ENCODE results near the gene HS6ST3.
"Not testable (repeated sequence)": the region's sequence is repeated elsewhere in the genome, so short reads cannot be mapped to it uniquely, and the experiment has no call there.

Gene HS6ST3

GRCh38 chr13:96473526-96474180 is 383.7 kb downstream of the HS6ST3 start:
- no peak for DNase-seq

DNA sequence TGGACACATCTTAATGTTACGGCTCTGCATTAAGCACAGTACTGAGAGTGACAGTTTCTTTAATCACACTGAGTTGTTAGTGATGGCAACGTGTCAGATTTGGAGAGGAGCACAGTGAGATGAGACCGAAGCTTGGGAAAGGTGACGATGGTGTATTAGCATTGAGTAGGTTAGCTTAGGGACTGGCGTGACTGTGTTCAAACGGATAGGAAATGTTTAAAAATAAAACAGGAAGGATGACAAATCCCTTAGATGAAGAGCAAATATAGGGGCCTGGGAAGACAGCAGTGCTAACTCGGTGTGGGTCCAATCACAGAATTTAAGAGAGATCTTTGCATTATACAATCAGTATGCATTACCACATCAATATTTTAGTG is 384.3 kb downstream of the HS6ST3 start:
- DNase-seq: no peak

DNA sequence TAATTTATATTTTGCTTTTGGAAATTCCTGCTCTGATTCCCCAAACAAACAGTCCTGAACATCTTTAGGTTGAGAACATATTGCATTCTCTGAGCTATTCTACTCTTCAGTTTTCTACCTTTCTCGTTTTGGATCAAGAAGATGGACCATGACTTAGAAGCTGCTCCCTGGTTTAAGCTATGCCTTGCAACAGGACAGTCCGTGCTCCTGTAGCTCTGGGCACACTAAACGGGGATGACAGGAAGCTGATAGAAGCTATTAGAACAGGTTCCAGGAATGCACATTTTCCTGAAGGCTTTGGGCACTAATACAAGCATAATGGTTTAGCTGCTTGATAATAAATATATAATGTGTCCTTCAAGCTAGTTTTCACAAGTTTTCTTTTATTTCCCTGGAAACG is 385.2 kb downstream of the HS6ST3 start:
- no peak for DNase-seq

DNA sequence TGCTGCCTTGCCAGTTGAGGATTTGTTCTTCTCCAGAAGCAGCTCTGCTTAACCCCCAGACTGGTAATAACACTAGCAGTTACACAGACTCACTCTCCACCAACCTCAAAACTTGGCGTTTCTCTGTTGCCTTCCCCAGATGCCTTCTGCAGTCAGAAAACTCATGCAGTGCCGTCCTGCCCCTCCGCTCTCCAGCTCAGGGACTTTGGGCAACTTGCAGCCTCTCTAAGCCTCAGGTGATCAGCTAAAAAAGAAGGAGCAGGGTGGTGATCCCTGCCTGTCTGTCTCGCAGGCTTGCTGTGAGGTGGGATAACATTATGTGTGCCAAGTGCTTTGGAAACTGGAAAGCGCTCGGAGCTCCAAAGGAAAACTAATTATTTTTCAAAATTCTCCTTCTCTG is 391.6 kb downstream of the HS6ST3 start:
- DNase-seq: no peak

- no peak for DNase-seq
Measured at GRCh38 chr13:96490496-96490989, 400.6 kb downstream of the HS6ST3 start.

GRCh38 chr13:96491103-96491502 is 401.2 kb downstream of the HS6ST3 start:
- no peak for DNase-seq

GRCh38 chr13:96492766-96493165 is 402.9 kb downstream of the HS6ST3 start:
- DNase-seq: no peak

DNA sequence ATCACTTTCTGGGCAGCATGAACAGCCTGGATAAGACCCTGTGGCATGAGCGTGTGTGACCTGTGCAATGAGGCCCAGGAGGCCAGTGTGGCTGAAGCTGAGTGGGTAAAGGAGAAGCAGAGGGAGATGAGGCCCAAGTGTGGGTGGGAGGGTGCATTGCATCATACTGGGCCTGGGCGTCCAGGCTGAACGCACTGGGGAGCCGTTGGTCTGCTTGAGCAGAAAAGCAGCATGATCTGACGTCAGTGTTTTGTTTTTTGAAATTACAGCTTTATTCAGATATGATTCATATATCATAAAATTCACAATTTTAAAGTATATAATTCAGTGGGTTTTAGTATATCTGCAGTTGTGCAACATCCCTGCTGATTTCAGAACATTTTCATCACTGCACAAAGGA is 409.7 kb downstream of the HS6ST3 start:
- no peak for DNase-seq

GRCh38 chr13:96500953-96501352 is 411.0 kb downstream of the HS6ST3 start:
- no peak for DNase-seq

- no peak for DNase-seq
Measured at GRCh38 chr13:96503481-96503880, 413.6 kb downstream of the HS6ST3 start.

DNA sequence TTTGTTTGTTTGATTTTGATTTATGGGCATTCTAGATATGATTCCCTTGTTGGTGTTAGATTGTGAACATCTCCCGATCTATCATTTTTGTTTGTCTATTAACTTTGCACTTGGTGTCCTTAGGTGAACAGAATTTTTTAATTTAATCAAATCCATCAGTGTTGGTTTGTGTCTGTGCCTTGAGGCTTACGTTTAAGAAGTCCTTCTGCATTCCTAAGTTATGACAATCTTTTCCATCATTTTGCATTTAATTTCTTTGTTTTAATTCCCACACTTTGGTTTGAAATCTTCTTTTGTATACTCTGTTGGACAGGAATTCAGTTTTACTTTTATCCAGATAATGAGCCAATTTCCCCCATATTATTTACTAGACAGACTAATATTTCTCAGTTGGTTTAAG is 421.7 kb downstream of the HS6ST3 start:
- DNase-seq: no peak

- no peak for DNase-seq
Measured at GRCh38 chr13:96519380-96519779, 429.5 kb downstream of the HS6ST3 start.

DNA sequence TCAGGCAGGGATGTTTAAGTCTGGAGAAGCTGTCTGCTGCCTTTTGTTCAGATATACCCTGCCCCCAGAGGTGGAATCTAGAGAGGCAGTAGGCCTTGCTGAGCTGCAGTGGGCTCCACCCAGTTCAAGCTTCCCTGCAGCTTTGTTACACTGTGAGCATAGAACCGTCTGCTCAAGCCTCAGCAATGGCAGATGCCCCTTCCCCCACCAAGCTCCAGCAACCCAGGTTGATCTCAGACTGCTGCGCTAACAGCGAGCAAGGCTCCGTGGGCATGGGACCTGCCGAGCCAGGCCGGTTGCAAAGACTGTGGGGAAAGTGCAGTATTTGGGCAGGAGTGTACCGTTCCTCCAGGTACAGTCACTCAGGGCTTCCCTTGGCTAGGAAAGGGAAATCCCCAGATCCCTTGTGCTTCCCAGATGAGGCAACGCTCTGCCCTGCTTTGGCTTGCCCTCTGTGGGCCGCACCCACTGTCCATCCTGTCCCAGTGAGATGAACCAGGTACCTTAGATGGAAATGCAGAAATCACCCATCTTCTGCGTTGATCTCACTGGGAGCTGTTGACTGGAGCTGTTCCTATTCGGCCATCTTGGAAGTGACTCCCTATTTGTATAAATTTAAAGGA is 434.6 kb downstream of the HS6ST3 start:
- not testable (repeated sequence) for DNase-seq

DNA sequence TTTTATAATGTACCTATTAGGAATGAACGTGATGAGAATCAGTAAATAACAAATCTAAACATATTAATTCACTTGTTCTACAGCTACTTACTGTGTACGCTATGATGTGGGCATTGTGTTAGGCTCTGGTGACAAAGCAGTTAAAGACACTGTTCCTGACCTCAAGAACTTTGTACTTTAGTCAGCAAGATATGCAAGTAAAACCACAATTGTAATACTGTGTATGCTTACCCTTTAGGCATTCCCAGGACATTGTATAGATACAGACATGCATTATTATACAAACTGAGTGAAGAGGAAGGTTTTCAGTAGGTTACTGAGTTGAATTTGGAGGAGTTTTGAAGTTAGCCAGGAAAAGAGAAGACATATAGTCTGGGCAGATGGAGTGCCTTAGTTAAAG is 435.8 kb downstream of the HS6ST3 start:
- no peak for DNase-seq

DNA sequence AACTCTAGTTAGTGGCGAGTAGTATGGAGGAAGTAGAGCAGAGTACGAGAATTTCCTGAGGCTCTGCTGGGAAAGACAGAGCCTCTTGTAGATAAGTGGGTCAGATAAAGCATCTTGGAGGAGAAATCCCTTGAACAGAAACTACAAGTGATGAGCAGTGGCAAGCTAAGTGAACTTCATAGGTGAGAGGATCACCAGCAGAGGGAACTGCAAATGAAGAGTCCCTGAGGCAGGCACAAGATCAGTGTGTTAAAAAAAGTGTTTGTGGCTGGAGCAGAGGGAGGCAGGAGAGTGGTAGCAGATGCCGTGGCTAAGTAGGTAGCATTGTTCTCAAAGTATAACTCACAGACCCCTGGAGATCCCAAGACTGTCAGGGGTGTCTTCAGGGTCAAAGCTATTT is 437.6 kb downstream of the HS6ST3 start:
- no peak for DNase-seq

DNA sequence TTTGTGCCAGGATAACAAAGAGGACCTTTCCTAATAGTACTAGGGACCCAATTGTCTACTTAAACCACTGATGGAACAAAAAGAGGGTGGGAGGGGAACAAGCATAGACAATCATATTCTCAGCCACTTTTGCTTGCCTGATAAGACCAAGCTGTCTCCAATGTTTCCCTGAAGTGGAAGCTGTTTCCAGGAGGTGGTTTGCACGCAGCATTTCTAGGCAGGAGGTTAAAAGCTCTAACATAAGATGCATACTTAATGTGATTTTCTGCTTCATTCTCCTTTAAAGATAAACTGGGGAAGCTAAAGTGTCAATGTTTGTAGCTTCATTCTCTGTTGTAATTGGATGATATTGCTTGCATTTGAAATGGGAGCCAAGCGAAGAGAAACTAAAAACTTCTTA is 442.9 kb downstream of the HS6ST3 start:
- no peak for DNase-seq

- DNase-seq: no peak
Measured at GRCh38 chr13:96533408-96533807, 443.5 kb downstream of the HS6ST3 start.

DNA sequence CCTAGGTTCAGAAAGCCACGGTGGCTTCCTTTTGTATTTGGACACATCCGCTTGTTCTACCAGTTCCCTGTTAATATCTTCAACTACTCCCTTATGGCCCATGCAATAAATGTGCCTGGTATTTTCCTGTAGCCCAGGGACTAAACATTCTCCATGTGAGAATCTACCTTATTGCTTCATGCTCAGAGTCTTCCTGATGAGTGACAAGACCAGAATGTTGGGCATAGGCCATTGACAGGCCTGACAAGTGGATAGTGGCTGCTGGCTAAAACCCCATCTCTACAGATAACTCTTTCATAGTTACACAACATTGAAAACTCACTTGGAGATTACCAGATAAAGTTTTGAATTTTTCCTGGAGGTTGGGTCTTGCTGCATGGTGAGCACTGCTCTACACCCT is 449.9 kb downstream of the HS6ST3 start:
- DNase-seq: no peak

DNA sequence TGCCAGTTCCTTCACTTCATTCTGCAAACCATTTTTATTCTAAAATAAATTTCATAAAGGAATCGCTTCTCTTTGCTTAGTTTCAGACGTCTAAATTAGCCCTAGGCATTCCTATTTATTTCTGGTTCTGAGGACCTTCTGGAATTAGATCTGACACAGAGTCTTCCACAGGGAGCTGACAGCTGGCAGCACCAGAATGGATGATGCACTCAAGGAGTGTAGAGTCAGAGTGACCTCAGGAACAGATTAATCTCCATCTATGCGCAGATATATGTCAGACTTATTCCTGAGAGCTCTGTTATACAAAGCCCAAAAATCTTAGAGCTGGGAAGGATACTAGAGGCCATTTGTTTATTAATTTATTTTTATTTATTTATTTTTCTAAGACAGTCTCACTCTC is 450.8 kb downstream of the HS6ST3 start:
- DNase-seq: no peak

- no peak for DNase-seq
Measured at GRCh38 chr13:96542986-96543385, 453.1 kb downstream of the HS6ST3 start.

DNA sequence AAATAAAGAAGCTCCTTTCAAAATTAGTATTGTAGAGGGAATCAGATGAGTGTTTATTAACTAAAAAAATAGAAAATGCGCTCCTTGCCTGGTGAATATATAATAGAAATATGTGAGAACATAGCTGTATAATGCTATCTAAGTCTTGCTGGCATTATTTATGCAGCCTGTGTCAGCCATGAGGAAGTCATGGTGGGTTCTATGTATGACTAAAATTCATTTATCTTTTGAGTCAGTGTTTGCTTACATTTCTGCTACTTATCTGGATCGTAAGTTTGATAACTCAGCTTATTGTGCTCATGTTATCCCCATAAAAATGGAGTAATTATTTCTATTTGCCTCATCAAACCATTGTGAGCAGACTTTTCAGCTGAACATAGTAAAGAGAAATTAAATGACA is 455.1 kb downstream of the HS6ST3 start:
- no peak for DNase-seq

DNA sequence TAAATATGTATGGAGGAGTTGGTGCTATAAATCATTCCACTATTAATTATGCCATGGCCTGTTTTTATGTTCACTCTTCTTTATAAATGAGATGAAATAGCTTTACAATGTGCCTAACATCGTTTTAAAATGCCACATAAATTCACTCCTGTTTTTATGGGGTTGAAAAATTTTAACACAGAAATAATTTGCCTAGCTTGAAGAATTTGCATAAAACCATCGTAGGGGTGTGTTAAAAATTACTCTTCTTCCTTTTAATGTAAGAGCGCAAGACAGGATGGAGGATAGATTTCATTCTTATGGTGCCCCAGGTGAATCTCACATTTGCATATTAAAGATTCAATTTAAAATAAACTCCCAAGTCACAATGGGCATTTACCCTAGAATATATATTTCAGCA is 456.6 kb downstream of the HS6ST3 start:
- DNase-seq: no peak

GRCh38 chr13:96551546-96551945 is 461.6 kb downstream of the HS6ST3 start:
- no peak for DNase-seq

DNA sequence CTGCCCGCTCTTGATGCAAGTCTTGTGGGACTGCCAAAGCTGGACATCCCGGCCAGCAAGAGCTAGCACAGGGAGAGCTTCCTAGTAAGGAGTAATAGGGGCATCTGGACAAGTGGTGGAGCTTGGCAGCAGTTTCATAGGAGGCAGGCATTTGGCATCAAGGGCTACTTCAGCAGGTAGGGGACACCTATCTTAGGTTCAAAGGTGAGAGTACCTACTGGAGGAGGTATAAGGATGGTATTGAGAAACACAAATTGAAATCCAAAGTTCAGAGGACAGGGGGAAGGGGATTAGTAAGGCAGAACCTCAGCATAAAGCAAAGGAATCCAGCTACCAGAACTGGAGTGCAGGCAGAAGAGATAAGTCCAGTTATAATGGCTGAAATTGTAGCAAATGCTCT is 462.7 kb downstream of the HS6ST3 start:
- no peak for DNase-seq

DNA sequence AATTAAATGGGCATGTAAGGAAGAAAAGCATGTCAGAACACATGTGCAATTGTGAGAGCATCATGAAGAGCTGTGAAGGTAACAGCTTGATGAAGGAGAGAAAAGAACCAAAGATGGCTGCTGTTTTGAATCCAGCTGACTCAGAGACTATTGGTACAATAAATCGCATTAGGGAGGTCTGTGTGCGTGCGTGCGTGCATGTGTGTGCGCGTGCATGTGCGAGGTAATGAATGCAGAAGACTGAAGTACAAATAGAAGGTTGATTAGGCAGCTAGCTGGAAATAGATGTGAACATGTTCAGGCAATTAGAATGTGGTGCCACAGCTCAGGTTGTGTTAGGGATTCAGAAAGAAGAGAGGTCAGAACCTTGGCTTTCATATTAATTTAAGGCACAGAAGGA is 463.9 kb downstream of the HS6ST3 start:
- no peak for DNase-seq
